GM23248 (cell line): Measurements from ENCODE around the gene VRTN.

ENCODE experiments used
- EZH2 ChIP-seq: fragments of 200-600 bp; sonication (generic); IDR thresholded peaks from 2 replicates; pipeline ENCODE4 v1.6.1; 2018; ENCODE audit warnings: antibody characterized with exemption, mild to moderate bottlenecking; ENCODE audit not compliant: insufficient read depth, poor library complexity, severe bottlenecking
- EZH2phosphoT487 ChIP-seq: fragments of 200-600 bp; sonication (generic); IDR thresholded peaks from 2 replicates; pipeline ENCODE4 v1.6.1; 2018; ENCODE audit warnings: antibody characterized with exemption, moderate library complexity, mild to moderate bottlenecking, low read depth; ENCODE audit not compliant: insufficient read depth

DNA sequence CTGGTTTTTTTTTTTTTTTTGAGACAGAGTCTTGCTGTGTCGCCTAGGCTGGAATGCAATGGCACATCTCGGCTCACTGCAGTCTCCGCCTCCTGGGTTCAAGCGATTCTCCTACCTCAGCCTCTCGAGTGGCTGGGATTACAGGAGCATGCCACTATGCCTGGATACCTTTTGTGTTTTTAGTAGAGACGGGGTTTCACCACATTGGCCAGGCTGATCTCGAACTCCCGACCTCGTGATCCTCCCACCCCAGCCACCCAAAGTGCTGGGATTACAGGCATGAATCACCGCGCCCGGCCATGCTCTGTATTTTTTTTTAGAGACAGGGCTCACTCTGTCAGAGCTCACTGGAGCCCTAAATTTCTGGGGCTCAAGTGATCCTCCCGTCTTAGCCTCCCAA, 32.6 kb downstream of the VRTN start:
- TF ChIP-seq EZH2 = no peak
- no peak for TF ChIP-seq EZH2phosphoT487
